Endothelial cell of umbilical vein (primary cell): ENCODE results near the gene RFC3.

Source experiments
- POLR2A ChIP-seq: IDR thresholded peaks from 2 replicates; pipeline ENCODE4 v1.6.1; 2012; ENCODE audit warnings: low read depth, mild to moderate bottlenecking, control low read depth, low read length
- POLR2AphosphoS5 ChIP-seq: IDR thresholded peaks from 2 replicates; pipeline ENCODE4 v1.6.1; 2012; ENCODE audit warnings: low read depth, mild to moderate bottlenecking, control low read depth, low read length, moderate library complexity; ENCODE audit not compliant: insufficient read depth
- TF ChIP-seq, protein P1 (sequence below), 2 donors: IDR thresholded peaks; 1 replicate in 1 of 2; 2 replicates in 1 of 2; pipeline ENCODE4 v1.5.1; 2011; ENCODE audit warnings: low read length in 2 of 2, mild to moderate bottlenecking in 2 of 2, moderate library complexity in 2 of 2, control low read depth in 1 of 2, inconsistent platforms in 1 of 2, low read depth in 1 of 2; ENCODE audit not compliant: insufficient read depth in 1 of 2; ENCODE audit errors: extremely low read depth in 1 of 2

DNA sequence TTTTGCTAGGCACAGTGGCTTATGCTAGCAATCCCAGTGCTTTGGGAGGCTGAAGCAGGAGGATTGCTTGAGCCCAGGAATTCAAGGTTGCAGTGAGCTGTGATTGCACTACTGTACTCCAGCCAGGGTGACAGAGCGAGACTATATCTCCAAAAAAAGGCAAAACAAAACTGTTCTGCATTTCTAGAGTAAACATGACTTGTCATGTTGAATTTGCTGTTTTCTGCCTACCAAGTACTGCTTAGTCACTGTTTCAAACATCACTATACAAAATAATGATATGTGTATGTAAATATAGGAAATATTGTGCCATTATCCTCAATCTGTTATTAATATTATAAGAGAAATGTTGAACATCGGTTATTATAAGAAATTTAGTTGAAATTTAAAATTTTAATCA is 9.2 kb downstream of the RFC3 start:
- TF ChIP-seq POLR2AphosphoS5 (no peak), POLR2A (no peak)
- TF ChIP-seq, protein P1, sequence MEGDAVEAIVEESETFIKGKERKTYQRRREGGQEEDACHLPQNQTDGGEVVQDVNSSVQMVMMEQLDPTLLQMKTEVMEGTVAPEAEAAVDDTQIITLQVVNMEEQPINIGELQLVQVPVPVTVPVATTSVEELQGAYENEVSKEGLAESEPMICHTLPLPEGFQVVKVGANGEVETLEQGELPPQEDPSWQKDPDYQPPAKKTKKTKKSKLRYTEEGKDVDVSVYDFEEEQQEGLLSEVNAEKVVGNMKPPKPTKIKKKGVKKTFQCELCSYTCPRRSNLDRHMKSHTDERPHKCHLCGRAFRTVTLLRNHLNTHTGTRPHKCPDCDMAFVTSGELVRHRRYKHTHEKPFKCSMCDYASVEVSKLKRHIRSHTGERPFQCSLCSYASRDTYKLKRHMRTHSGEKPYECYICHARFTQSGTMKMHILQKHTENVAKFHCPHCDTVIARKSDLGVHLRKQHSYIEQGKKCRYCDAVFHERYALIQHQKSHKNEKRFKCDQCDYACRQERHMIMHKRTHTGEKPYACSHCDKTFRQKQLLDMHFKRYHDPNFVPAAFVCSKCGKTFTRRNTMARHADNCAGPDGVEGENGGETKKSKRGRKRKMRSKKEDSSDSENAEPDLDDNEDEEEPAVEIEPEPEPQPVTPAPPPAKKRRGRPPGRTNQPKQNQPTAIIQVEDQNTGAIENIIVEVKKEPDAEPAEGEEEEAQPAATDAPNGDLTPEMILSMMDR (IDR thresholded peaks at IDR 0.05; ENCODE audit: extremely low read depth in 1 of 2, insufficient read depth in 1 of 2, low read depth in 1 of 2, low read length in 2 of 2): no peak
